Vagina (tissue), 2 donors: ENCODE measurements around the gene PKN2. TPM values are rescaled to one million over a fixed set of nuclear protein-coding genes. Genes with fewer than 3 reads are reported as not detected.

ENCODE experiments used
- DNase-seq, 2 donors: peaks; one replicate each; pipeline ENCODE4 v3.0.0-alpha.2; 2017; ENCODE audit errors: extremely low spot score in 2 of 2
- H3K27ac ChIP-seq: fragments of 200-600 bp; sonication (generic); one replicate; pipeline ENCODE4 v1.5.1; 2019
- H3K27me3 ChIP-seq: fragments of 200-600 bp; sonication (generic); one replicate; pipeline ENCODE4 v1.5.1; 2019
- H3K36me3 ChIP-seq, 2 donors: fragments of 200-600 bp; sonication (generic); one replicate each; pipeline ENCODE4 v1.5.1; 2017 to 2019
- H3K4me1 ChIP-seq: fragments of 200-600 bp; sonication (generic); one replicate; pipeline ENCODE4 v1.5.1; 2019
- H3K4me3 ChIP-seq, 2 donors: fragments of 200-600 bp; sonication (generic); 1 replicate in 1 of 2; 2 replicates in 1 of 2; pipeline ENCODE4 v1.5.1; 2016 to 2019
- H3K9me3 ChIP-seq: fragments of 200-600 bp; sonication (generic); one replicate; pipeline ENCODE4 v1.5.1; 2019
- CTCF ChIP-seq, 3 experiments: fragments of 450-650 bp in 2 of 3; fragments of 200-600 bp in 1 of 3; sonication (generic) in 1 of 3; IDR thresholded peaks; one replicate each; pipeline ENCODE4 v1.5.1; 2017 to 2019; ENCODE audit warnings: antibody characterized with exemption in 3 of 3, mild to moderate bottlenecking in 2 of 3, moderate library complexity in 2 of 3
- POLR2A ChIP-seq, 2 donors: fragments of 450-650 bp; IDR thresholded peaks; one replicate each; pipeline ENCODE4 v1.6.1; 2017; ENCODE audit warnings: antibody characterized with exemption in 2 of 2, mild to moderate bottlenecking in 2 of 2, moderate library complexity in 2 of 2
- POLR2AphosphoS5 ChIP-seq, 2 donors: sonication (generic); formaldehyde crosslinking; IDR thresholded peaks; one replicate each; pipeline ENCODE4 v1.9.0; 2017; ENCODE audit warnings: antibody characterized with exemption in 2 of 2, mild to moderate bottlenecking in 2 of 2, low read depth in 1 of 2; ENCODE audit not compliant: insufficient read depth in 1 of 2
- intact Hi-C: fragments of 100-400 bp; cut with DNase I; formaldehyde crosslinking; loops from one replicate; pipeline ENCODE4 v1.15.1; 2023
- total RNA-seq: library from RNA; depleted of rRNA; stranded (reverse); fragments of >200 nt; gene quantifications from one replicate; pipeline ENCODE4 v1.2.3, GENCODE V29; 2016

PKN2 gene
- total RNA-seq, 1 donor from 2014 or later = 38.3 TPM

GRCh38 chr1:88647249-88647645 is 36.8 kb upstream of the PKN2 start:
- Histone ChIP-seq H3K27ac (no peak overlapping the region), H3K9me3 (no peaks in the 10 kb centered on the region), H3K27me3 (no peaks in the 10 kb centered on the region), H3K4me1 (no peaks in the 10 kb centered on the region), H3K4me3 (no peak overlapping the region), H3K36me3 (no peaks in the 10 kb centered on the region)
- no peak for DNase-seq
- TF ChIP-seq POLR2A (IDR thresholded peaks at IDR 0.05) (no peak), CTCF (IDR thresholded peaks at IDR 0.05) (no peak), POLR2AphosphoS5 (IDR thresholded peaks at IDR 0.05; ENCODE audit: insufficient read depth in 1 of 2, low read depth in 1 of 2) (no peak)
- intact Hi-C loops = no loop called here

GRCh38 chr1:88647749-88648415 is 36.2 kb upstream of the PKN2 start:
- TF ChIP-seq POLR2AphosphoS5 (IDR thresholded peaks at IDR 0.05; ENCODE audit: insufficient read depth in 1 of 2, low read depth in 1 of 2) (no peak), POLR2A (IDR thresholded peaks at IDR 0.05) (no peak)
- no peaks in the 10 kb centered on the region for H3K4me1 ChIP-seq
- no peaks in the 10 kb centered on the region for H3K36me3 ChIP-seq
- H3K27me3 ChIP-seq = no peaks in the 10 kb centered on the region
- no peaks in the 10 kb centered on the region for H3K9me3 ChIP-seq
- no peak overlapping the region for H3K4me3 ChIP-seq
- intact Hi-C loops = no loop called here
- H3K27ac ChIP-seq = no peak overlapping the region
- no peak for DNase-seq

GRCh38 chr1:88648706-88649105 is 35.4 kb upstream of the PKN2 start:
- Histone ChIP-seq H3K27ac (no peak overlapping the region), H3K4me3 (no peak overlapping the region), H3K36me3 (no peaks in the 10 kb centered on the region), H3K9me3 (no peaks in the 10 kb centered on the region), H3K4me1 (no peaks in the 10 kb centered on the region), H3K27me3 (no peaks in the 10 kb centered on the region)
- TF ChIP-seq CTCF (IDR thresholded peaks at IDR 0.05) = no peak
- no peak for TF ChIP-seq POLR2A (IDR thresholded peaks at IDR 0.05)
- no peak for TF ChIP-seq POLR2AphosphoS5 (IDR thresholded peaks at IDR 0.05; ENCODE audit: insufficient read depth in 1 of 2, low read depth in 1 of 2)
- DNase-seq = no peak
- intact Hi-C loops = no loop called here

DNA sequence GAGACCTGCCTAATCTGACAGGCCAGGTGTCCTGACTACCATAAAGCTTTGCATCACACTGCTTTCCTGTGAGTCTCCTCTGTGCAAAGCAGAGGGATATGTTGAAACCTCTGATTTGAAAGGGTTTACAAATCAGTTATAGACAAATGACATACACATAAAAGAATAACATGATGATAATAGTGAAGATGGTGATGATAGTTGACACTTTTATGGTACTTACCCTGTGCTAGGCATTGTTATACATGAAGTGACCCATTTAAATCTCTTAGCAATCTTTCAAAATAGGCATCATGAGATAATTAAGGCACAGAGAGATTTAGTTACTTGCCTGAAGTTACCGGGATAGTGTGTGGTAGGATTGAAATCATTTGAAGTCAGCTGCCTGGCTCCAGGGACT is 34.1 kb upstream of the PKN2 start:
- H3K9me3 ChIP-seq = no peaks in the 10 kb centered on the region
- TF ChIP-seq POLR2A (IDR thresholded peaks at IDR 0.05) (no peak), POLR2AphosphoS5 (IDR thresholded peaks at IDR 0.05; ENCODE audit: insufficient read depth in 1 of 2, low read depth in 1 of 2) (no peak), CTCF (IDR thresholded peaks at IDR 0.05) (no peak)
- DNase-seq = no peak
- H3K27me3 ChIP-seq = no peaks in the 10 kb centered on the region
- H3K36me3 ChIP-seq = no peaks in the 10 kb centered on the region
- intact Hi-C loops = no loop called here
- H3K4me3 ChIP-seq = no peak overlapping the region
- H3K4me1 ChIP-seq = no peaks in the 10 kb centered on the region
- no peak overlapping the region for H3K27ac ChIP-seq

DNA sequence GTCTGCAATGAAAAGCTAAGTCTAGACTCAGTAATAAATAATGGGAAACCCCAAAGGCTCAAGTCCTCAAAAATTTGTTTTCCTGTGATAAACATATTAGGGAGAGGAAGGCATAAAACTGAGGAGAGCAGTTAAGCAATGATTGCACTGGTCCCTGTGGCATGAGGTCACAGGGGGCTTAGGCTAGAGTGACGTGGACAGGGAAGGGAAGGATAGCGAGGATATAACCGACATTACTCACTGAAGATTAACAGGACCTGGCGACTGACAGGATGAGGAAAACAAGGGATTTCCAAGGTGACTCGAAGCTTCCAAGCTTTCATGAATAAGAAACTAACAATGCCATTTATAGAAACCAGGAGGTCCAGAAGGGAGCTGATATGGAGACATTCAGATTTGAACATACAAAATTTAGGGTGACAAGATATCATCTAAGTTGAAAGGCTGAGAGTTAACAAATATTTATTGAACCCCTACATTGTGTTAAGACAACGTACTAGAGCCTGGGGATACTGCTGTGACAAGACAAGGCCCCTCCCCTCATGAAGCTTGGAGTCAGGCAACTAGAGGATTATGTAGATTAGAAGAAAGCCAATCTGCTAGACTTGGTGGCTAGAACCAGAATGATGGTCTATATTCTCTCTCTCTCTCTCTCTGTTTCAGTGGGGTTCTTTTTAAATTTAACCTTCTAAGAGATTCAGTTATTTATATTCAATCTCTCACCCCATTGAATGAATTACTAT is 33.2 kb upstream of the PKN2 start:
- H3K27ac ChIP-seq = no peak overlapping the region
- H3K36me3 ChIP-seq = no peaks in the 10 kb centered on the region
- no peaks in the 10 kb centered on the region for H3K4me1 ChIP-seq
- H3K9me3 ChIP-seq = no peaks in the 10 kb centered on the region
- no peak overlapping the region for H3K4me3 ChIP-seq
- intact Hi-C loops = no loop called here
- H3K27me3 ChIP-seq = no peaks in the 10 kb centered on the region
- no peak for DNase-seq
- TF ChIP-seq CTCF (IDR thresholded peaks at IDR 0.05) = no peak
- TF ChIP-seq POLR2AphosphoS5 (IDR thresholded peaks at IDR 0.05; ENCODE audit: insufficient read depth in 1 of 2, low read depth in 1 of 2) = no peak
- no peak for TF ChIP-seq POLR2A (IDR thresholded peaks at IDR 0.05)
